HepG2 (cell line): ENCODE data around the gene XPNPEP3. TPM values are rescaled to one million over a fixed set of nuclear protein-coding genes. Genes with fewer than 3 reads are reported as not detected.
A peak's percentile ranks its signal among the peaks of the same experiment; 100 is the strongest.

Source experiments
- AFF4 ChIP-seq: sonication (generic); formaldehyde crosslinking; IDR thresholded peaks from 2 replicates; pipeline ENCODE4 v1.4.0; 2020; ENCODE audit warnings: missing genetic modification reagents
- ATF3 ChIP-seq: sonication (generic); formaldehyde crosslinking; IDR thresholded peaks from 2 replicates; pipeline ENCODE4 v1.4.0; 2020; ENCODE audit warnings: missing genetic modification reagents
- DZIP1 ChIP-seq: sonication (generic); formaldehyde crosslinking; IDR thresholded peaks from 2 replicates; pipeline ENCODE4 v1.5.0; 2020; ENCODE audit warnings: mild to moderate bottlenecking, missing genetic modification reagents
- EP300 ChIP-seq, 3 experiments: sonication (generic) in 1 of 3; formaldehyde crosslinking in 1 of 3; IDR thresholded peaks; 2 replicates each; pipeline versions ENCODE4 v1.5.1 to v1.6.1; 2011 to 2020; ENCODE audit warnings: low read depth in 2 of 3, low read length in 2 of 3, borderline replicate concordance in 1 of 3, improper control_type of control experiment in 1 of 3, mild to moderate bottlenecking in 1 of 3, missing genetic modification reagents in 1 of 3, moderate library complexity in 1 of 3
- PAWR ChIP-seq: sonication (generic); formaldehyde crosslinking; IDR thresholded peaks from 2 replicates; pipeline ENCODE4 v1.4.0; 2020; ENCODE audit warnings: missing genetic modification reagents, mild to moderate bottlenecking, borderline replicate concordance
- SOX13 ChIP-seq, 3 experiments: fragments of 450-650 bp in 1 of 3; sonication (generic) in 1 of 3; formaldehyde crosslinking in 1 of 3; IDR thresholded peaks in 2 of 3; conservative IDR thresholded peaks in 1 of 3; 2 replicates each; pipeline versions ENCODE4 v1.5.0 to v1.6.1; 2016 to 2020; ENCODE audit warnings: antibody characterized with exemption in 1 of 3, mild to moderate bottlenecking in 1 of 3, missing compliant biosample characterization in 1 of 3, missing genetic modification reagents in 1 of 3, moderate library complexity in 1 of 3
- ZFYVE20 ChIP-seq: sonication (generic); formaldehyde crosslinking; IDR thresholded peaks from 2 replicates; pipeline ENCODE4 v1.8.0; 2023; ENCODE audit warnings: low read depth, mild to moderate bottlenecking, moderate library complexity, missing genetic modification reagents, borderline replicate concordance
- ZNF253 ChIP-seq: sonication (generic); formaldehyde crosslinking; IDR thresholded peaks from 2 replicates; pipeline ENCODE4 v1.8.0; 2022; ENCODE audit warnings: mild to moderate bottlenecking, missing genetic modification reagents, borderline replicate concordance
- ZNF33B ChIP-seq: sonication (generic); formaldehyde crosslinking; IDR thresholded peaks from 2 replicates; pipeline ENCODE4 v1.5.1; 2020; ENCODE audit warnings: mild to moderate bottlenecking, missing genetic modification reagents
- ZNF749 ChIP-seq: sonication (generic); formaldehyde crosslinking; IDR thresholded peaks from 2 replicates; pipeline ENCODE4 v1.8.0; 2022; ENCODE audit warnings: mild to moderate bottlenecking, missing genetic modification reagents, moderate library complexity, borderline replicate concordance
- ZNF761 ChIP-seq: sonication (generic); formaldehyde crosslinking; conservative IDR thresholded peaks from 2 replicates; pipeline ENCODE4 v1.4.0; 2020; ENCODE audit warnings: mild to moderate bottlenecking, missing genetic modification reagents
- polyA plus RNA-seq, 8 experiments: library from polyadenylated mRNA; depleted of rRNA in 3 of 8; stranded (reverse) in 7 of 8; unstranded in 1 of 8; fragments of >200 nt; fragmentation: Illumina TruSeq in 4 of 8; extraction: Trizol in 4 of 8; gene quantifications; 2 replicates each; pipeline versions ENCODE4 v1.2.1 to v1.2.3, GENCODE V29; 2011 to 2016; ENCODE audit warnings: low read depth in 4 of 8, missing spikeins in 1 of 8, mixed read lengths in 1 of 8; ENCODE audit not compliant: insufficient read depth in 1 of 8
- total RNA-seq, 5 experiments: library from RNA; depleted of rRNA; stranded (reverse); fragments of >200 nt; fragmentation: Illumina TruSeq; extraction: Trizol; gene quantifications; 2 replicates each; pipeline ENCODE4 v1.2.3, GENCODE V29; 2016; ENCODE audit warnings: low read depth in 1 of 5
- TF ChIP-seq, protein P1 (sequence below): sonication (generic); formaldehyde crosslinking; IDR thresholded peaks from 2 replicates; pipeline ENCODE4 v1.4.0; 2020; ENCODE audit warnings: missing genetic modification reagents, borderline replicate concordance
- TF ChIP-seq, protein P2 (sequence below): sonication (generic); formaldehyde crosslinking; conservative IDR thresholded peaks from 2 replicates; pipeline ENCODE4 v1.8.0; 2022; ENCODE audit warnings: missing genetic modification reagents

Gene XPNPEP3
- total and polyA plus RNA-seq, 2 of the 13 experiments (the other 11 are each of a cell fraction or from before 2014, with no cell fraction given) = 10.3 to 14.0 TPM

DNA sequence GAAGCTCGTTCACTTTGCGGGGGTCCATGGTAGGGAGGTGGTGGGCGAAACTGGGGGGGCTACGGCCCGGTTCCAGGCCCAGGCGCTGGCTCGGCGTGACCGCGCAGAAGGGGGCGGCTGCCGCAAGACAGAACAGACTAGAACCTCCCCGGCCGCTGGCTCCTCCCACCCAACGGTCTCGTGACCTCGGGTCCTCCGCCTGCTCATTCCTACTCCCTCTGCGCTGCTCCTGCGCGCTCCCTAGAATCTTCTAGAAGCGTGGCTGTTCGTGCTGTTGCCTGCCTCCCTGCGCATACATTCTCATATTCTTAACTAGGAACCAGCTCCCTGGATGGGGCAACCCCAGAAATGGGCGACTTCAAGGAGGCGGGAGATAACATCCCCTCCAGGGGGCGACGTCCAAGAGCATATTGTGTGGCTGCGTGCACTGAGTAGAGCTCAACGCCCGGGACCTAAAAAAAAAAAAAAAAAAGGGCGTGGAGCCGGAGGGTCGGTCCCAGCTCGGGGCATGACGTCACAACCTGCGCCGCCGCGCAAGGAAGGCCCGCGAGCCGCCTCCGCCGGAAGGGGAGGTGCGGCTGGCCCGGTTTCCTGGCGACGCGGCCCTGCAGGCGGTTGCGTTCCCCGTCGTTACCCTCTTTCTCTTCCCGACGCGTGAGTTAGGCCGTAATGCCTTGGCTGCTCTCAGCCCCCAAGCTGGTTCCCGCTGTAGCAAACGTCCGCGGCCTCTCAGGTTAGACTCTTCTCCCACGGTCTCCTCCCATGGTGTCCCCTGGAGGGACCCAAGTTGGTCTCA, at the start of gene XPNPEP3, which contains the start of gene ST13 (continued):
- TF ChIP-seq, protein P1, sequence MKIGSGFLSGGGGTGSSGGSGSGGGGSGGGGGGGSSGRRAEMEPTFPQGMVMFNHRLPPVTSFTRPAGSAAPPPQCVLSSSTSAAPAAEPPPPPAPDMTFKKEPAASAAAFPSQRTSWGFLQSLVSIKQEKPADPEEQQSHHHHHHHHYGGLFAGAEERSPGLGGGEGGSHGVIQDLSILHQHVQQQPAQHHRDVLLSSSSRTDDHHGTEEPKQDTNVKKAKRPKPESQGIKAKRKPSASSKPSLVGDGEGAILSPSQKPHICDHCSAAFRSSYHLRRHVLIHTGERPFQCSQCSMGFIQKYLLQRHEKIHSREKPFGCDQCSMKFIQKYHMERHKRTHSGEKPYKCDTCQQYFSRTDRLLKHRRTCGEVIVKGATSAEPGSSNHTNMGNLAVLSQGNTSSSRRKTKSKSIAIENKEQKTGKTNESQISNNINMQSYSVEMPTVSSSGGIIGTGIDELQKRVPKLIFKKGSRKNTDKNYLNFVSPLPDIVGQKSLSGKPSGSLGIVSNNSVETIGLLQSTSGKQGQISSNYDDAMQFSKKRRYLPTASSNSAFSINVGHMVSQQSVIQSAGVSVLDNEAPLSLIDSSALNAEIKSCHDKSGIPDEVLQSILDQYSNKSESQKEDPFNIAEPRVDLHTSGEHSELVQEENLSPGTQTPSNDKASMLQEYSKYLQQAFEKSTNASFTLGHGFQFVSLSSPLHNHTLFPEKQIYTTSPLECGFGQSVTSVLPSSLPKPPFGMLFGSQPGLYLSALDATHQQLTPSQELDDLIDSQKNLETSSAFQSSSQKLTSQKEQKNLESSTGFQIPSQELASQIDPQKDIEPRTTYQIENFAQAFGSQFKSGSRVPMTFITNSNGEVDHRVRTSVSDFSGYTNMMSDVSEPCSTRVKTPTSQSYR = peak; percentile 26; the same call in 1 of the 2 replicates
- TF ChIP-seq AFF4 (CRISPR knock-in tag) (no peak), ZNF33B (CRISPR knock-in tag) (peak; percentile 90), ZNF749 (CRISPR knock-in tag) (peak; percentile 68; the same call in 1 of the 2 replicates), EP300 (IDR thresholded peaks at IDR 0.05; ENCODE audit: low read depth in 2 of 2, low read length in 2 of 2) (peak in 1 of 2 experiments; percentile 77; a peak in 3 of 4 replicates), EP300 (CRISPR knock-in tag; IDR thresholded peaks at IDR 0.05; ENCODE audit: borderline replicate concordance) (no peak), ZNF761 (CRISPR knock-in tag) (peak; percentile 89; the same call in 1 of the 2 replicates), ATF3 (CRISPR knock-in tag) (peak; percentile 43; the same call in 1 of the 2 replicates), PAWR (CRISPR knock-in tag) (0 out of 2 replicates have a peak, but pooled peaks have one; percentile 76), ZNF253 (CRISPR knock-in tag) (peak; percentile 53; the same call in 1 of the 2 replicates), ZFYVE20 (no peak), SOX13 (IDR thresholded peaks at IDR 0.05) (no peak), SOX13 (CRISPR knock-in tag; conservative IDR thresholded peaks at IDR 0.05 in 1 of 2, IDR thresholded peaks at IDR 0.05 in 1 of 2) (peak in 1 of 2 experiments; percentile 15; a peak in 1 of 4 replicates), DZIP1 (CRISPR knock-in tag) (peak; percentile 15; the same call in 1 of the 2 replicates)
- TF ChIP-seq, protein P2, sequence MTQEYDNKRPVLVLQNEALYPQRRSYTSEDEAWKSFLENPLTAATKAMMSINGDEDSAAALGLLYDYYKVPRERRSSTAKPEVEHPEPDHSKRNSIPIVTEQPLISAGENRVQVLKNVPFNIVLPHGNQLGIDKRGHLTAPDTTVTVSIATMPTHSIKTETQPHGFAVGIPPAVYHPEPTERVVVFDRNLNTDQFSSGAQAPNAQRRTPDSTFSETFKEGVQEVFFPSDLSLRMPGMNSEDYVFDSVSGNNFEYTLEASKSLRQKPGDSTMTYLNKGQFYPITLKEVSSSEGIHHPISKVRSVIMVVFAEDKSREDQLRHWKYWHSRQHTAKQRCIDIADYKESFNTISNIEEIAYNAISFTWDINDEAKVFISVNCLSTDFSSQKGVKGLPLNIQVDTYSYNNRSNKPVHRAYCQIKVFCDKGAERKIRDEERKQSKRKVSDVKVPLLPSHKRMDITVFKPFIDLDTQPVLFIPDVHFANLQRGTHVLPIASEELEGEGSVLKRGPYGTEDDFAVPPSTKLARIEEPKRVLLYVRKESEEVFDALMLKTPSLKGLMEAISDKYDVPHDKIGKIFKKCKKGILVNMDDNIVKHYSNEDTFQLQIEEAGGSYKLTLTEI (CRISPR knock-in tag) = no peak
